ENCODE measurements around the gene DNAH11.

DNAH11 gene

GRCh38 chr7:21749378-21749777, 206.5 kb downstream of the DNAH11 start:
- no peak overlapping the region for H3K27ac ChIP-seq
- H3K27me3 ChIP-seq = no peaks in the 10 kb centered on the region
- H3K36me3 ChIP-seq = no peaks in the 10 kb centered on the region
- no peak for TF ChIP-seq Cebpa-rat (IDR thresholded peaks at IDR 0.05)
- H3K9ac ChIP-seq = no peak overlapping the region
- H3K4me2 ChIP-seq = no peak overlapping the region
- no peaks in the 10 kb centered on the region for H3K9me3 ChIP-seq (replicated peaks in 1 of 11)
- H4K20me1 ChIP-seq = no peaks in the 10 kb centered on the region
- no peak overlapping the region for H3K4me3 ChIP-seq
- no peaks in the 10 kb centered on the region for H3K4me1 ChIP-seq

GRCh38 chr7:21753071-21753470, 210.2 kb downstream of the DNAH11 start:
- H3K4me3 ChIP-seq = no peak overlapping the region
- no peak overlapping the region for H3K4me2 ChIP-seq
- H3K9me3 ChIP-seq (replicated peaks in 1 of 11) = no peaks in the 10 kb centered on the region
- no peaks in the 10 kb centered on the region for H4K20me1 ChIP-seq
- H3K27ac ChIP-seq = no peak overlapping the region
- H3K9ac ChIP-seq = no peak overlapping the region
- H3K27me3 ChIP-seq = no peaks in the 10 kb centered on the region
- H3K36me3 ChIP-seq = no peaks in the 10 kb centered on the region
- TF ChIP-seq Cebpa-rat (IDR thresholded peaks at IDR 0.05) = no peak
- no peaks in the 10 kb centered on the region for H3K4me1 ChIP-seq

- Histone ChIP-seq H3K27ac (no peak overlapping the region), H3K4me2 (no peak overlapping the region), H4K20me1 (no peaks in the 10 kb centered on the region), H3K4me3 (no peak overlapping the region), H3K9ac (no peak overlapping the region), H3K4me1 (no peaks in the 10 kb centered on the region), H3K9me3 (replicated peaks in 1 of 11) (no peaks in the 10 kb centered on the region), H3K36me3 (no peaks in the 10 kb centered on the region), H3K27me3 (no peaks in the 10 kb centered on the region)
- no peak for TF ChIP-seq Cebpa-rat (IDR thresholded peaks at IDR 0.05)
Measured at GRCh38 chr7:21754963-21755362, 212.1 kb downstream of the DNAH11 start.

- Histone ChIP-seq H3K4me1 (no peaks in the 10 kb centered on the region), H3K27me3 (no peaks in the 10 kb centered on the region), H3K27ac (no peak overlapping the region), H3K9me3 (replicated peaks in 1 of 11) (no peaks in the 10 kb centered on the region), H3K36me3 (no peaks in the 10 kb centered on the region), H4K20me1 (no peaks in the 10 kb centered on the region), H3K4me2 (no peak overlapping the region), H3K9ac (no peak overlapping the region), H3K4me3 (no peak overlapping the region)
- TF ChIP-seq Cebpa-rat (IDR thresholded peaks at IDR 0.05) = no peak
Measured at GRCh38 chr7:21757537-21758282, 214.9 kb downstream of the DNAH11 start.

GRCh38 chr7:21758286-21758685, 215.4 kb downstream of the DNAH11 start:
- Histone ChIP-seq H3K4me1 (no peaks in the 10 kb centered on the region), H3K27me3 (no peaks in the 10 kb centered on the region), H3K9me3 (replicated peaks in 1 of 11) (no peaks in the 10 kb centered on the region), H3K4me3 (no peak overlapping the region), H4K20me1 (no peaks in the 10 kb centered on the region), H3K27ac (no peak overlapping the region), H3K9ac (no peak overlapping the region), H3K4me2 (no peak overlapping the region), H3K36me3 (no peaks in the 10 kb centered on the region)
- no peak for TF ChIP-seq Cebpa-rat (IDR thresholded peaks at IDR 0.05)

GRCh38 chr7:21762469-21762868, 219.6 kb downstream of the DNAH11 start:
- Histone ChIP-seq H3K4me3 (no peak overlapping the region), H4K20me1 (no peaks in the 10 kb centered on the region), H3K27me3 (no peaks in the 10 kb centered on the region), H3K4me2 (no peak overlapping the region), H3K4me1 (peaks cover 0 to 24% (median 10%) of the 10 kb centered on the region in 10 experiments; a peak in 11 of 20 replicates), H3K36me3 (no peaks in the 10 kb centered on the region), H3K9ac (no peak overlapping the region), H3K9me3 (replicated peaks in 1 of 11) (no peaks in the 10 kb centered on the region), H3K27ac (no peak overlapping the region)
- no peak for TF ChIP-seq Cebpa-rat (IDR thresholded peaks at IDR 0.05)

GRCh38 chr7:21763818-21764217, 221.0 kb downstream of the DNAH11 start:
- H3K27me3 ChIP-seq = no peaks in the 10 kb centered on the region
- peaks cover 0 to 27% (median 12%) of the 10 kb centered on the region in 10 experiments; a peak in 11 of 20 replicates for H3K4me1 ChIP-seq
- no peak overlapping the region for H3K27ac ChIP-seq
- no peaks in the 10 kb centered on the region for H3K9me3 ChIP-seq (replicated peaks in 1 of 11)
- no peak for TF ChIP-seq Cebpa-rat (IDR thresholded peaks at IDR 0.05)
- no peak overlapping the region for H3K4me3 ChIP-seq
- no peak overlapping the region for H3K9ac ChIP-seq
- no peaks in the 10 kb centered on the region for H4K20me1 ChIP-seq
- H3K36me3 ChIP-seq = no peaks in the 10 kb centered on the region
- H3K4me2 ChIP-seq = no peak overlapping the region

- no peak overlapping the region for H3K4me3 ChIP-seq
- no peak for TF ChIP-seq Cebpa-rat (IDR thresholded peaks at IDR 0.05)
- no peaks in the 10 kb centered on the region for H3K9me3 ChIP-seq (replicated peaks in 1 of 11)
- peak overlapping the region in 1 of 11 experiments; percentile 36; a peak in 2 of 22 replicates for H3K4me2 ChIP-seq
- peaks cover 0 to 33% (median 12%) of the 10 kb centered on the region in 10 experiments; a peak in 11 of 20 replicates for H3K4me1 ChIP-seq
- H3K36me3 ChIP-seq = no peaks in the 10 kb centered on the region
- no peaks in the 10 kb centered on the region for H3K27me3 ChIP-seq
- H3K27ac ChIP-seq = no peak overlapping the region
- H3K9ac ChIP-seq = no peak overlapping the region
- no peaks in the 10 kb centered on the region for H4K20me1 ChIP-seq
Measured at GRCh38 chr7:21766218-21766617, 223.4 kb downstream of the DNAH11 start.

GRCh38 chr7:21767300-21767900, 224.6 kb downstream of the DNAH11 start:
- Histone ChIP-seq H3K4me3 (no peak overlapping the region), H4K20me1 (no peaks in the 10 kb centered on the region)
- TF ChIP-seq Cebpa-rat (IDR thresholded peaks at IDR 0.05) = no peak

GRCh38 chr7:21768279-21768678, 225.4 kb downstream of the DNAH11 start:
- TF ChIP-seq Cebpa-rat (IDR thresholded peaks at IDR 0.05) = no peak
- Histone ChIP-seq H4K20me1 (no peaks in the 10 kb centered on the region), H3K27ac (no peak overlapping the region), H3K4me3 (no peak overlapping the region), H3K9me3 (replicated peaks in 1 of 11) (no peaks in the 10 kb centered on the region), H3K4me2 (no peak overlapping the region), H3K36me3 (no peaks in the 10 kb centered on the region), H3K27me3 (no peaks in the 10 kb centered on the region), H3K9ac (no peak overlapping the region), H3K4me1 (peaks cover 0 to 46% (median 19%) of the 10 kb centered on the region in 10 experiments; a peak in 14 of 20 replicates)

More at GRCh38 chr7:21767300-21767900, 224.6 kb downstream of the DNAH11 start:
- no peak overlapping the region for H3K9ac ChIP-seq
- no peaks in the 10 kb centered on the region for H3K36me3 ChIP-seq
- H3K27ac ChIP-seq = no peak overlapping the region
- peak overlapping the region in 5 of 11 experiments; percentile 4 to 36 (median 29); a peak in 7 of 22 replicates for H3K4me2 ChIP-seq
- peaks cover 0 to 45% (median 19%) of the 10 kb centered on the region in 10 experiments; a peak in 14 of 20 replicates for H3K4me1 ChIP-seq
- no peaks in the 10 kb centered on the region for H3K27me3 ChIP-seq
- H3K9me3 ChIP-seq (replicated peaks in 1 of 11) = no peaks in the 10 kb centered on the region
